ENCODE measurements around the gene MCMBP.

MCMBP gene

GRCh38 chr10:119852277-119852676, 20.4 kb downstream of the MCMBP start:
- H3K36me3 ChIP-seq (ENCODE audit: control insufficient read depth, insufficient read depth, low read length): peaks cover 7% of the 10 kb centered on the region
- no peaks in the 10 kb centered on the region for H3K9me3 ChIP-seq (ENCODE audit: control insufficient read depth, low read length)
- H3K9ac ChIP-seq (ENCODE audit: low read length): no peak overlapping the region
- no peak overlapping the region for H3K4me3 ChIP-seq (ENCODE audit: low read length)
- no peaks in the 10 kb centered on the region for H3K4me1 ChIP-seq (ENCODE audit: control insufficient read depth, insufficient read depth, low read length)
- H3K27me3 ChIP-seq (ENCODE audit: control insufficient read depth, insufficient read depth, low read length): no peaks in the 10 kb centered on the region

- no peak overlapping the region for H3K9ac ChIP-seq (ENCODE audit: low read length)
- H3K4me3 ChIP-seq (ENCODE audit: low read length): no peak overlapping the region
- no peaks in the 10 kb centered on the region for H3K27me3 ChIP-seq (ENCODE audit: control insufficient read depth, insufficient read depth, low read length)
- H3K36me3 ChIP-seq (ENCODE audit: control insufficient read depth, insufficient read depth, low read length): peaks cover 7% of the 10 kb centered on the region
- H3K4me1 ChIP-seq (ENCODE audit: control insufficient read depth, insufficient read depth, low read length): no peaks in the 10 kb centered on the region
- no peaks in the 10 kb centered on the region for H3K9me3 ChIP-seq (ENCODE audit: control insufficient read depth, low read length)
Measured at GRCh38 chr10:119849944-119850343, 22.7 kb downstream of the MCMBP start.

GRCh38 chr10:119849031-119849789, 23.4 kb downstream of the MCMBP start:
- H3K27me3 ChIP-seq (ENCODE audit: control insufficient read depth, insufficient read depth, low read length): no peaks in the 10 kb centered on the region
- H3K36me3 ChIP-seq (ENCODE audit: control insufficient read depth, insufficient read depth, low read length): peaks cover 7% of the 10 kb centered on the region
- no peaks in the 10 kb centered on the region for H3K4me1 ChIP-seq (ENCODE audit: control insufficient read depth, insufficient read depth, low read length)
- no peak overlapping the region for H3K4me3 ChIP-seq (ENCODE audit: low read length)
- H3K9ac ChIP-seq (ENCODE audit: low read length): no peak overlapping the region
- H3K9me3 ChIP-seq (ENCODE audit: control insufficient read depth, low read length): no peaks in the 10 kb centered on the region

GRCh38 chr10:119845656-119846055, 27.0 kb downstream of the MCMBP start:
- no peak overlapping the region for H3K9ac ChIP-seq (ENCODE audit: low read length)
- H3K4me3 ChIP-seq (ENCODE audit: low read length): no peak overlapping the region
- peaks cover 5% of the 10 kb centered on the region for H3K36me3 ChIP-seq (ENCODE audit: control insufficient read depth, insufficient read depth, low read length)

DNA sequence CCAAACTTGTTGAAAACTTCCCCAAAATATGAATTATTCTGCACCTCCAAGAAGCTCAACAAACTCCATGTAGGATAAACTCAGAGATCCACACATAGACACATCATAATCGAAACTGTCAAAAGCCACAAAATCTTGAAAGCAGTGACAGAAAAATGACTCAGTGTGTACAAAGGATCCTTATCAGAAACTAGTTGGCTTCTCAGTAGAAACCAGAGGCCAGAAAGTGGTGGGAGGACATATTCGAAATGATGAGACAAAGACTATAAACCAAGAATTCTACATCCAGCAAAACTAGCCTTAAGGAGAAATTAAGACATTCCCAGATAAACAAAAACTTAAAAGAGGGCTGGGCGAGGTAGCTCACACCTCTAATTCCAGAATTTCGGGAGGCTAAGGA, 38.5 kb downstream of the MCMBP start:
- H3K9ac ChIP-seq (ENCODE audit: low read length): no peak overlapping the region
- H3K9me3 ChIP-seq (ENCODE audit: control insufficient read depth, low read length): no peaks in the 10 kb centered on the region
- peaks cover 4% of the 10 kb centered on the region for H3K36me3 ChIP-seq (ENCODE audit: control insufficient read depth, insufficient read depth, low read length)
- no peaks in the 10 kb centered on the region for H3K4me1 ChIP-seq (ENCODE audit: control insufficient read depth, insufficient read depth, low read length)
- no peaks in the 10 kb centered on the region for H3K27me3 ChIP-seq (ENCODE audit: control insufficient read depth, insufficient read depth, low read length)
- no peak overlapping the region for H3K4me3 ChIP-seq (ENCODE audit: low read length)

More at GRCh38 chr10:119845656-119846055, 27.0 kb downstream of the MCMBP start:
- no peaks in the 10 kb centered on the region for H3K9me3 ChIP-seq (ENCODE audit: control insufficient read depth, low read length)
- H3K27me3 ChIP-seq (ENCODE audit: control insufficient read depth, insufficient read depth, low read length): no peaks in the 10 kb centered on the region
- H3K4me1 ChIP-seq (ENCODE audit: control insufficient read depth, insufficient read depth, low read length): no peaks in the 10 kb centered on the region

DNA sequence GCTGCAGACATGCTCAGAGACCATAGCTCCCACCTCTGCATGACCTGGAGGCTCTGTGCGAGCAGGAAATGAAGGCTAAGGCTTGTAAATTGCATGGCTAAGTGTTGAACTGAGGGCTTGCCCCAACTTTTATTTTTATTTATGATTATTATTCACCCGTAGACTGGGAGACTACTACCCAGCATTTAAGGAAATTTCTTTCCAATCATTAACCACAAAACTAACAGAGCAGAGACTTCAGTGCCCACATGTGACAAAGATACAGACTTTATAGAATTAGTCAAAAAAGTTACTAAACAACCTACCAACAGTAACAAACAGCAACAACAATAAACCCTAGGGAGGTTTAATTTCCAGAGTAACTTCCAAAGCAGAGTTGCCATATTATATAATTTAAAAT, 39.7 kb downstream of the MCMBP start:
- H3K4me1 ChIP-seq (ENCODE audit: control insufficient read depth, insufficient read depth, low read length): no peaks in the 10 kb centered on the region
- no peaks in the 10 kb centered on the region for H3K9me3 ChIP-seq (ENCODE audit: control insufficient read depth, low read length)
- H3K27me3 ChIP-seq (ENCODE audit: control insufficient read depth, insufficient read depth, low read length): no peaks in the 10 kb centered on the region
- no peak overlapping the region for H3K4me3 ChIP-seq (ENCODE audit: low read length)
- peaks cover 4% of the 10 kb centered on the region for H3K36me3 ChIP-seq (ENCODE audit: control insufficient read depth, insufficient read depth, low read length)
- no peak overlapping the region for H3K9ac ChIP-seq (ENCODE audit: low read length)

GRCh38 chr10:119831656-119832055, 41.0 kb downstream of the MCMBP start:
- no peaks in the 10 kb centered on the region for H3K27me3 ChIP-seq (ENCODE audit: control insufficient read depth, insufficient read depth, low read length)
- H3K4me3 ChIP-seq (ENCODE audit: low read length): no peak overlapping the region
- no peaks in the 10 kb centered on the region for H3K9me3 ChIP-seq (ENCODE audit: control insufficient read depth, low read length)
- no peak overlapping the region for H3K9ac ChIP-seq (ENCODE audit: low read length)
- no peaks in the 10 kb centered on the region for H3K36me3 ChIP-seq (ENCODE audit: control insufficient read depth, insufficient read depth, low read length)
- H3K4me1 ChIP-seq (ENCODE audit: control insufficient read depth, insufficient read depth, low read length): no peaks in the 10 kb centered on the region

- H3K36me3 ChIP-seq (ENCODE audit: control insufficient read depth, insufficient read depth, low read length): no peaks in the 10 kb centered on the region
- no peaks in the 10 kb centered on the region for H3K27me3 ChIP-seq (ENCODE audit: control insufficient read depth, insufficient read depth, low read length)
- no peaks in the 10 kb centered on the region for H3K4me1 ChIP-seq (ENCODE audit: control insufficient read depth, insufficient read depth, low read length)
- H3K9me3 ChIP-seq (ENCODE audit: control insufficient read depth, low read length): no peaks in the 10 kb centered on the region
- no peak overlapping the region for H3K9ac ChIP-seq (ENCODE audit: low read length)
- H3K4me3 ChIP-seq (ENCODE audit: low read length): no peak overlapping the region
Measured at GRCh38 chr10:119830851-119831250, 41.8 kb downstream of the MCMBP start.

DNA sequence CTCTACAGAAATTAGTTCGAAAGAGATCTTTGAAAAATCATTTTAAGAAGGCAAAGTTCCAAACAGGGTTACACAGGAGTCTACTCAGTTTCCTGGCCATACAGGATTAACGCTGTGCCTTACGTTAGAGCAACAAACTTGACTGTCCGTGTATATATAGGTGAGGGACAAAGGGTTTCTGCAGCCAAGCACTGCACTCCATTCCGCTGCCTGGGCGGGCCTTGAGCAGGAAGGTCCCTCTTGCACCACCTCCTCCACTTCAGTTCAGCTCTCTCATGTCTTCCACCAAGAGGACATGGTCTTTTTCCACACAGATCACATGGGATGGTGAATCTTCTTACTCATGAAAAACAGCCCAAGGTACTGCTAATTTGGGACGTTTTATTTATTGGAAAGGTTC, 43.2 kb downstream of the MCMBP start:
- Histone ChIP-seq H3K9ac (ENCODE audit: low read length) (no peak overlapping the region), H3K36me3 (ENCODE audit: control insufficient read depth, insufficient read depth, low read length) (no peaks in the 10 kb centered on the region), H3K9me3 (ENCODE audit: control insufficient read depth, low read length) (no peaks in the 10 kb centered on the region)

GRCh38 chr10:119827430-119827829, 45.2 kb downstream of the MCMBP start:
- Histone ChIP-seq H3K27me3 (ENCODE audit: control insufficient read depth, insufficient read depth, low read length) (no peaks in the 10 kb centered on the region), H3K36me3 (ENCODE audit: control insufficient read depth, insufficient read depth, low read length) (no peaks in the 10 kb centered on the region), H3K4me3 (ENCODE audit: low read length) (no peak overlapping the region)

More for the DNA sequence above, 43.2 kb downstream of the MCMBP start:
- H3K27me3 ChIP-seq (ENCODE audit: control insufficient read depth, insufficient read depth, low read length): no peaks in the 10 kb centered on the region
- no peaks in the 10 kb centered on the region for H3K4me1 ChIP-seq (ENCODE audit: control insufficient read depth, insufficient read depth, low read length)
- no peak overlapping the region for H3K4me3 ChIP-seq (ENCODE audit: low read length)

GRCh38 chr10:119826771-119827170, 45.9 kb downstream of the MCMBP start:
- Histone ChIP-seq H3K27me3 (ENCODE audit: control insufficient read depth, insufficient read depth, low read length) (no peaks in the 10 kb centered on the region), H3K9me3 (ENCODE audit: control insufficient read depth, low read length) (no peaks in the 10 kb centered on the region), H3K4me3 (ENCODE audit: low read length) (no peak overlapping the region), H3K4me1 (ENCODE audit: control insufficient read depth, insufficient read depth, low read length) (no peaks in the 10 kb centered on the region), H3K9ac (ENCODE audit: low read length) (no peak overlapping the region), H3K36me3 (ENCODE audit: control insufficient read depth, insufficient read depth, low read length) (no peaks in the 10 kb centered on the region)

More at GRCh38 chr10:119827430-119827829, 45.2 kb downstream of the MCMBP start:
- H3K9ac ChIP-seq (ENCODE audit: low read length): no peak overlapping the region
- no peaks in the 10 kb centered on the region for H3K9me3 ChIP-seq (ENCODE audit: control insufficient read depth, low read length)
- H3K4me1 ChIP-seq (ENCODE audit: control insufficient read depth, insufficient read depth, low read length): no peaks in the 10 kb centered on the region

GRCh38 chr10:119824299-119824698, 48.3 kb downstream of the MCMBP start:
- Histone ChIP-seq H3K36me3 (ENCODE audit: control insufficient read depth, insufficient read depth, low read length) (no peaks in the 10 kb centered on the region), H3K4me3 (ENCODE audit: low read length) (no peak overlapping the region), H3K9me3 (ENCODE audit: control insufficient read depth, low read length) (no peaks in the 10 kb centered on the region), H3K27me3 (ENCODE audit: control insufficient read depth, insufficient read depth, low read length) (no peaks in the 10 kb centered on the region), H3K4me1 (ENCODE audit: control insufficient read depth, insufficient read depth, low read length) (no peaks in the 10 kb centered on the region), H3K9ac (ENCODE audit: low read length) (no peak overlapping the region)
